Measurements from ENCODE around the gene NETO2. TPM values are rescaled to one million over a fixed set of nuclear protein-coding genes. Genes with fewer than 3 reads are reported as not detected.

The NETO2 gene
- total and polyA plus RNA-seq, 9 of the 15 experiments (the other 6 are each of a cell fraction or from before 2014, with no cell fraction given), result 4.1 to 37.0 (median 22.2) TPM

GRCh38 chr16:47096297-47096696, 47.4 kb downstream of the NETO2 start:
- BruUV-seq (replicated peaks), result no TSS peak
- H3K9me3 ChIP-seq (replicated peaks; ENCODE audit: control insufficient read depth, insufficient read depth, low read depth, low read length), result no peaks in the 10 kb centered on the region
- no peak overlapping the region for H3K9ac ChIP-seq (ENCODE audit: insufficient read depth in 1 of 2, low read depth in 2 of 2, low read length in 2 of 2)
- no peaks in the 10 kb centered on the region for H4K20me1 ChIP-seq (replicated peaks; ENCODE audit: control insufficient read depth, insufficient read depth, low read length)
- no peak for DNase-seq (ENCODE audit: extremely low read depth in 1 of 4, low spot score in 3 of 4)
- peaks cover 16% of the 10 kb centered on the region; the same call in 1 of the 3 replicates for H3K36me3 ChIP-seq (ENCODE audit: control insufficient read depth, insufficient read depth, low read length)
- in situ Hi-C loops (cut with MboI) (no loop called here), intact Hi-C loops (cut with micrococcal nuclease) (no loop called here)
- H3K4me1 ChIP-seq (replicated peaks in 1 of 2; ENCODE audit: control insufficient read depth in 2 of 2, insufficient read depth in 2 of 2, low read length in 2 of 2), result no peaks in the 10 kb centered on the region
- no peaks in the 10 kb centered on the region for H3K27me3 ChIP-seq (ENCODE audit: control insufficient read depth in 2 of 2, insufficient read depth in 2 of 2, low read length in 2 of 2)
- POLR2A ChIA-PET, result interaction anchor here (1.1 to 1.5 kb wide), 3 partner anchors 11 to 15 kb away, joined by 3 to 5 read pairs (median 3); no protein-coding TSS in a partner anchor
- peaks cover 3% of the 10 kb centered on the region for H3K9me1 ChIP-seq (ENCODE audit: control insufficient read depth, insufficient read depth, low read length)
- no peak overlapping the region for H3K27ac ChIP-seq (ENCODE audit: extremely low read depth, low read depth, low read length)
- no peak for ATAC-seq
- no peaks in the 10 kb centered on the region for H3K79me2 ChIP-seq (ENCODE audit: control insufficient read depth, insufficient read depth, low read length)
- no peak overlapping the region for H3K4me3 ChIP-seq
- H2AFZ ChIP-seq (ENCODE audit: low read depth, low read length), result no peak overlapping the region
- CTCF ChIA-PET (ENCODE audit: low intra/inter-chr PET ratio), result no interaction called here
- TF ChIP-seq MAZ (CRISPR knock-in tag; conservative IDR thresholded peaks at IDR 0.05 in 1 of 2, IDR thresholded peaks at IDR 0.05 in 1 of 2) (no peak), BHLHE40 (IDR thresholded peaks at IDR 0.05; ENCODE audit: low read length) (no peak), SOX6 (IDR thresholded peaks at IDR 0.05) (no peak), ZNF121 (CRISPR knock-in tag; conservative IDR thresholded peaks at IDR 0.05) (no peak), ZFX (CRISPR knock-in tag; IDR thresholded peaks at IDR 0.05) (no peak), CCNT2 (IDR thresholded peaks at IDR 0.05; ENCODE audit: borderline replicate concordance, extremely low read depth, insufficient read length, low read depth, low read length) (no peak)
- TF ChIP-seq, protein P1, sequence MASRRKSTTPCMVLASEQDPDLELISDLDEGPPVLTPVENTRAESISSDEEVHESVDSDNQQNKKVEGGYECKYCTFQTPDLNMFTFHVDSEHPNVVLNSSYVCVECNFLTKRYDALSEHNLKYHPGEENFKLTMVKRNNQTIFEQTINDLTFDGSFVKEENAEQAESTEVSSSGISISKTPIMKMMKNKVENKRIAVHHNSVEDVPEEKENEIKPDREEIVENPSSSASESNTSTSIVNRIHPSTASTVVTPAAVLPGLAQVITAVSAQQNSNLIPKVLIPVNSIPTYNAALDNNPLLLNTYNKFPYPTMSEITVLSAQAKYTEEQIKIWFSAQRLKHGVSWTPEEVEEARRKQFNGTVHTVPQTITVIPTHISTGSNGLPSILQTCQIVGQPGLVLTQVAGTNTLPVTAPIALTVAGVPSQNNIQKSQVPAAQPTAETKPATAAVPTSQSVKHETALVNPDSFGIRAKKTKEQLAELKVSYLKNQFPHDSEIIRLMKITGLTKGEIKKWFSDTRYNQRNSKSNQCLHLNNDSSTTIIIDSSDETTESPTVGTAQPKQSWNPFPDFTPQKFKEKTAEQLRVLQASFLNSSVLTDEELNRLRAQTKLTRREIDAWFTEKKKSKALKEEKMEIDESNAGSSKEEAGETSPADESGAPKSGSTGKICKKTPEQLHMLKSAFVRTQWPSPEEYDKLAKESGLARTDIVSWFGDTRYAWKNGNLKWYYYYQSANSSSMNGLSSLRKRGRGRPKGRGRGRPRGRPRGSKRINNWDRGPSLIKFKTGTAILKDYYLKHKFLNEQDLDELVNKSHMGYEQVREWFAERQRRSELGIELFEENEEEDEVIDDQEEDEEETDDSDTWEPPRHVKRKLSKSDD (conservative IDR thresholded peaks at IDR 0.05; ENCODE audit: low read length), result no peak
- TF ChIP-seq, protein P2, sequence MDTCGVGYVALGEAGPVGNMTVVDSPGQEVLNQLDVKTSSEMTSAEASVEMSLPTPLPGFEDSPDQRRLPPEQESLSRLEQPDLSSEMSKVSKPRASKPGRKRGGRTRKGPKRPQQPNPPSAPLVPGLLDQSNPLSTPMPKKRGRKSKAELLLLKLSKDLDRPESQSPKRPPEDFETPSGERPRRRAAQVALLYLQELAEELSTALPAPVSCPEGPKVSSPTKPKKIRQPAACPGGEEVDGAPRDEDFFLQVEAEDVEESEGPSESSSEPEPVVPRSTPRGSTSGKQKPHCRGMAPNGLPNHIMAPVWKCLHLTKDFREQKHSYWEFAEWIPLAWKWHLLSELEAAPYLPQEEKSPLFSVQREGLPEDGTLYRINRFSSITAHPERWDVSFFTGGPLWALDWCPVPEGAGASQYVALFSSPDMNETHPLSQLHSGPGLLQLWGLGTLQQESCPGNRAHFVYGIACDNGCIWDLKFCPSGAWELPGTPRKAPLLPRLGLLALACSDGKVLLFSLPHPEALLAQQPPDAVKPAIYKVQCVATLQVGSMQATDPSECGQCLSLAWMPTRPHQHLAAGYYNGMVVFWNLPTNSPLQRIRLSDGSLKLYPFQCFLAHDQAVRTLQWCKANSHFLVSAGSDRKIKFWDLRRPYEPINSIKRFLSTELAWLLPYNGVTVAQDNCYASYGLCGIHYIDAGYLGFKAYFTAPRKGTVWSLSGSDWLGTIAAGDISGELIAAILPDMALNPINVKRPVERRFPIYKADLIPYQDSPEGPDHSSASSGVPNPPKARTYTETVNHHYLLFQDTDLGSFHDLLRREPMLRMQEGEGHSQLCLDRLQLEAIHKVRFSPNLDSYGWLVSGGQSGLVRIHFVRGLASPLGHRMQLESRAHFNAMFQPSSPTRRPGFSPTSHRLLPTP (IDR thresholded peaks at IDR 0.05; ENCODE audit: borderline replicate concordance, extremely low read depth, insufficient read length), result no peak
- TF ChIP-seq, protein P3, sequence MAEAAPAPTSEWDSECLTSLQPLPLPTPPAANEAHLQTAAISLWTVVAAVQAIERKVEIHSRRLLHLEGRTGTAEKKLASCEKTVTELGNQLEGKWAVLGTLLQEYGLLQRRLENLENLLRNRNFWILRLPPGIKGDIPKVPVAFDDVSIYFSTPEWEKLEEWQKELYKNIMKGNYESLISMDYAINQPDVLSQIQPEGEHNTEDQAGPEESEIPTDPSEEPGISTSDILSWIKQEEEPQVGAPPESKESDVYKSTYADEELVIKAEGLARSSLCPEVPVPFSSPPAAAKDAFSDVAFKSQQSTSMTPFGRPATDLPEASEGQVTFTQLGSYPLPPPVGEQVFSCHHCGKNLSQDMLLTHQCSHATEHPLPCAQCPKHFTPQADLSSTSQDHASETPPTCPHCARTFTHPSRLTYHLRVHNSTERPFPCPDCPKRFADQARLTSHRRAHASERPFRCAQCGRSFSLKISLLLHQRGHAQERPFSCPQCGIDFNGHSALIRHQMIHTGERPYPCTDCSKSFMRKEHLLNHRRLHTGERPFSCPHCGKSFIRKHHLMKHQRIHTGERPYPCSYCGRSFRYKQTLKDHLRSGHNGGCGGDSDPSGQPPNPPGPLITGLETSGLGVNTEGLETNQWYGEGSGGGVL (CRISPR knock-in tag; IDR thresholded peaks at IDR 0.05), result no peak
- FAIRE-seq, result no peak
- no peak overlapping the region for H3K4me2 ChIP-seq (ENCODE audit: insufficient read depth, low read length)
- WGBS (ENCODE audit: insufficient coverage, low coverage, missing lambda C conversion rate), result 59% methylated on average over 1 of the region's 1 CpG
